GM21367 (cell line): Measurements from ENCODE around the gene FNDC3B.
"Not testable (repeated sequence)": the region's sequence is repeated elsewhere in the genome, so short reads cannot be mapped to it uniquely, and the experiment has no call there.

ENCODE experiments used
- ATAC-seq: cut with Tn5 transposase; IDR thresholded peaks from one replicate; pipeline ENCODE4 v1.9.1; 2021; ENCODE audit not compliant: unreplicated experiment

Gene FNDC3B

GRCh38 chr3:172255321-172255720 lies 215.9 kb downstream of the FNDC3B start:
- not testable (repeated sequence) for ATAC-seq

- no peak for ATAC-seq
Measured at GRCh38 chr3:172256101-172256734, 216.8 kb downstream of the FNDC3B start.

GRCh38 chr3:172257648-172258400 lies 218.4 kb downstream of the FNDC3B start:
- no peak for ATAC-seq

- ATAC-seq, result no peak
Measured at GRCh38 chr3:172258624-172259023, 219.2 kb downstream of the FNDC3B start.

- no peak for ATAC-seq
Measured at GRCh38 chr3:172259111-172259541, 219.7 kb downstream of the FNDC3B start.

- no peak for ATAC-seq
Measured at GRCh38 chr3:172259726-172260248, 220.4 kb downstream of the FNDC3B start.

GRCh38 chr3:172260381-172260780 lies 221.0 kb downstream of the FNDC3B start:
- ATAC-seq, result no peak

GRCh38 chr3:172261054-172261453 lies 221.7 kb downstream of the FNDC3B start:
- ATAC-seq, result no peak

GRCh38 chr3:172262991-172263608 lies 223.7 kb downstream of the FNDC3B start:
- no peak for ATAC-seq

GRCh38 chr3:172263781-172264486 lies 224.6 kb downstream of the FNDC3B start:
- no peak for ATAC-seq

- ATAC-seq, result no peak
Measured at GRCh38 chr3:172266103-172266502, 226.7 kb downstream of the FNDC3B start.

GRCh38 chr3:172268425-172268824 lies 229.0 kb downstream of the FNDC3B start:
- no peak for ATAC-seq

GRCh38 chr3:172268868-172269267 lies 229.5 kb downstream of the FNDC3B start:
- no peak for ATAC-seq

GRCh38 chr3:172270557-172271166 lies 231.3 kb downstream of the FNDC3B start:
- peak; percentile 97 for ATAC-seq

- no peak for ATAC-seq
Measured at GRCh38 chr3:172271386-172271976, 232.1 kb downstream of the FNDC3B start.

- ATAC-seq, result no peak
Measured at GRCh38 chr3:172272698-172273097, 233.3 kb downstream of the FNDC3B start.

GRCh38 chr3:172273378-172273777 lies 234.0 kb downstream of the FNDC3B start:
- ATAC-seq, result no peak

GRCh38 chr3:172274906-172275305 lies 235.5 kb downstream of the FNDC3B start:
- ATAC-seq, result no peak

- ATAC-seq, result no peak
Measured at GRCh38 chr3:172275586-172275985, 236.2 kb downstream of the FNDC3B start.

- ATAC-seq, result no peak
Measured at GRCh38 chr3:172276103-172276502, 236.7 kb downstream of the FNDC3B start.
